NCI-H345 treated with DMSO at 0.1 percent for 48 hours (cell line): ENCODE data around the gene ZNF787.

Experiments
- DNase-seq: peaks from one replicate; lab custom pipeline; 2025; ENCODE audit not compliant: unreplicated experiment; lab: John Stamatoyannopoulos, UW

Gene ZNF787

DNA sequence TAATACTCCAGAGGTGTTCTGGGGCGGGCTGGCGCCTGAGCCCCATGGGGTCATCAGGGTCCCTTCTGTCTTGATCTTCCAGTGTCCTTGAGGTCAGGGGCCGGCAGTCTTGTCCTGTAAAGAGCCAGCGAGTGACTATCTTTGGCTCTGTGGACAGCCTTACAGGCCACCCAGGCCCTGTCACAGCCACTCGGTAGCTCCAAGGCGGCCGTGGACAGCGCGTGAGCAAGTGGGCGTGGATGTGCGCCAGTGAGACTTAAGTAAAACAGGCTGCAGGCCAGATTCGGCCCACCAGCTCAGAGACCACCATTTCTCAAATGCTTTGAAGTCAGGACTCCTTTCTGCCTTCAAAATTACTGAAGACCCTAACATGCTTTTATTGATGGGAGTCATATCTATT, 23.7 kb upstream of the ZNF787 start:
- DNase-seq: no peak

DNA sequence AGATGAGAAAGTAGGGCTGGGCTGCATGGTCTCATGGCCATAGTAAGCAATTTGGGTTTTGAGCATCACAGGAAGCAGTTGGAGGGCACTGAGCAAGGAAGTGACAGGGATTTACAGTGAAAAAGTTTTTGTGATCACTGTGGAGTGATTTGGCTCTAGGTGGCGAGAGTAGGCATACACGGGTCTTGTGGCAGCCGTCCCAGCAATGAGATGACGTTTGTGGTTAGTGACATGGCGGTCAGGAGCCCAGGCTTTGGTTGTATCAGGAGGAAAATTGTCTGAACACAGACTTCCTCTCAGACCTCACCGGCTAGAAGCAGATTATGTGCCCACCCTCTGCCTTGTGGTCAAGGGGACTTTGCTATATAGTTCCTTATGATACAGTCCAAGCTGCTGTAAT, 23.3 kb upstream of the ZNF787 start:
- no peak for DNase-seq

DNA sequence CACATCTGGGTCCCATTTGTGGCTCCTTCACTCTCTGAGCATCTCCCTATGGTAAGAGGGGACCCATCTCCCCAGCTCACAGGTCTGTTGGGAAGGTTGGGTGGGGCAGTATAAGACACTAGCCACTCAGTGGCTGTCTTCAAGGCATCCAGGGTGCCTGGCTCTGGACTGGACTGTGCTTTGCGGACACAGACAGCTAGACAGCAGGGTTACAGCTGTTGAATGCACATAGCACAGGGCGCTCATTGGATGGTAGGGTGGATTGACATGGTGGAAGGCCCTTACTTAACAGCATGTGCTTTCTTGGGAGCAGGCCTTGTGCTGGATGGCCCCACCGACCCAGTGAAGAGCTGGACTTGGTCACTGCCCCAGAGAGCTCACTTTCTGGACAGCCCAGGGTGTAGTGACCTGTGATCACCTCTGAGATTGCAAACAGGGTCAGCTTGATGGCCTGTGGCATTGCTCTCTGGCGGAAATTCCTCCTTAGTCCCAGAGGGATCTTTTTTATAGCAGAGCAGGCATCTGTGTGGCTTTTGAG, 21.9 kb upstream of the ZNF787 start:
- no peak for DNase-seq

DNA sequence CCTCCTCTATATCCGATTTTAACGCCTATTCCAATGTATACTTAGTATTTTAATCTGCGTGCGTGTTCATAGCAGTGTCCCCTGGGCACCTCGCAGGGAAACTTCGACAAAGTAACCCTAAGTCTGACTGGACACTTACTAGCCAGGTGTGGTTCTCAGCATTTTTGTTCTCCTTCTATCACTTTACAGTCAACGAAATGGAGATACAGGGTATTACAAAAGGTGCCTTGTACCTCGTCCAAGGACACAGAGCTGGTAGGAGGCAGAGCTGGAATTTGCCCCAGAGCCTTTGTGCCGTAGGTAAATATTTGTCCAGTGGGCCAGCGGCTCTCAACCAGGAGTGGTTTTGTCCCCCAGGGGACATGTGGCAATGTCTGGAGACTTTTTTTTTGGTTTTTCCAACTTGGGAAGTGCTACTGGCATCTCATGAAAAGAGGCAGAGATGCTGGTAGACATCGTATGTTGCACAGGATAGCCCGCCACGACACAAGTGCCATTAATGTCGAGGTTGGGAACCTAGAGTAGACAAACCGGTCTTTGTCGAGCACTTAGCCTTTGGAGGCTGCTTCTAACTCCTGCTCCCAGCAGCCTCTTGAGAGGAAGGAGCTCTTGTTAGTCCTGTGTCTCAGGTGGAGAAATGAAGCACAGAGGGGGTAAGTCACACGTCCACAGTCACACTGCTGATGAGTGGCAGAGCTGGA, 21.1 kb upstream of the ZNF787 start:
- no peak for DNase-seq

DNA sequence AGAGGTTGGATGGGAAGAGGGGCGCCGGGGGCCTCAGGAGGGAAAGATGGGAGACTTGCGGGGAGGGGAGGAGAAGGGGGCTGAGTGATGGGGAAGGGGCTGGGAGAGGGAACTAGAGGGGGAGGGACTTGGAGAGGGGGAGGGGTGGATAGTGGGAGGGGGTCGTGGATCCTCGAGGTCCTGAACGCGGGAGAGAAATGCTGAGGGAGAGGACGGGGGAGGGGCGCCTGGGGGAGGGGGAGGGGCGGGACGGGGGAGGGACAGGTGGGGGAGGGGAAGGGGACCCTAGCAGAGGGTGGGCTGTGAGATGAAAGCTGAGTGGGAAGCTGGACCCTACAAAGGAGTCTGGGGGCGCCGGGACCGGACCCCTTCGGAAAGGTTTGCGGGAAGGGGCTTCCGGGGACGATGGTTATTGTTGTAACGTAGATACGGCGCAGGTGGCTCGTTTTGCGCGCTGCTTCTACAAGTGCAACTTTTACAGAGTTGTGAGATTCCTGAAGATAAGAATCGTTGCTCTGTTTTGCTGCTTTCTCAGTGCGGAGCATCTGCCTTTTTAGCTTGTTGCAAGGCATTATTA, 20.4 kb upstream of the ZNF787 start:
- DNase-seq: no peak

DNA sequence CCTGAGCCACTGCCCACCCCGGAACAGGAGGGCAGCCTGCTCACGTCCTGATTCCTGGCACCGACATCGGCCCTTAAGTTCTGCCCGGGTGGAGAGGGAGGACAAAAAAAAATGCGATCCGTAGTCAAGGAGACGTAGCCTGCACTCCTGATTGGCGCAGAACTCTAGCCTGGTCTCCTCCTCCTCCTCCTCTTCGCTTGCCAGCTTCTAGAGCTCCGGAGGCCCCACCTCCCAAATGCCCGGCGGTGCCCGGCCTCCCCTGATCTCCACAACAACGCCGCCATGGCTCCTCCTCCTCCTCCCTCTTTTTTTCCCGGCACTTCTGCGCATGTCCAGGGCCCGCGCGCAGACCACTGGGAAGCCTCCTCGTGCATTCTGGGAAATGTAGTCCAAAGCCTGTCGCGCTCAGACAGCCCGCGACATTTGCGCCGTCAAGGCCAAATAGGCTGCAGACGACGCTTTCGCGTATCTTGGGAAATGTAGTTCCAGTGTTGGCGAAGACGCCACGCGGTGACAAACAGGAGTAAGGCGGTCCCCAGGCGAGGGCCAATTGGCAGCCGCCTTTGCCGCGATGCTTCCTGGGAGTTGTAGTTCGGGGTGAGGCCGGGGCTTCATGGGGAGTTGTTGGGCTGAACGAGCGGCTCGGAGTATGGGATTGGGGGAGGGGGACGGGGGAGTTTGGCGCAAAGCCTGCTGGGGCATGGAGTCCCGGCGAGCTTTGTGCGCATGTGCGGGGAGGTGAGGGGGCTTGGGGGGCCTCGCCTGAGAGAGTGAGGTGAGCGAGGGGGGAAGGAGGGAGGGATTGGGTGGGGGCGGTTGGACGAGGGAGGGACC, 19.7 kb upstream of the ZNF787 start, which contains the start of gene ZNF444:
TSS of gene ZNF444 (plus strand) at position 705 of the 834 bp plus-strand sequence. CDS start 5,625 bp downstream, outside the sequence.
- DNase-seq: peak; percentile 97

DNA sequence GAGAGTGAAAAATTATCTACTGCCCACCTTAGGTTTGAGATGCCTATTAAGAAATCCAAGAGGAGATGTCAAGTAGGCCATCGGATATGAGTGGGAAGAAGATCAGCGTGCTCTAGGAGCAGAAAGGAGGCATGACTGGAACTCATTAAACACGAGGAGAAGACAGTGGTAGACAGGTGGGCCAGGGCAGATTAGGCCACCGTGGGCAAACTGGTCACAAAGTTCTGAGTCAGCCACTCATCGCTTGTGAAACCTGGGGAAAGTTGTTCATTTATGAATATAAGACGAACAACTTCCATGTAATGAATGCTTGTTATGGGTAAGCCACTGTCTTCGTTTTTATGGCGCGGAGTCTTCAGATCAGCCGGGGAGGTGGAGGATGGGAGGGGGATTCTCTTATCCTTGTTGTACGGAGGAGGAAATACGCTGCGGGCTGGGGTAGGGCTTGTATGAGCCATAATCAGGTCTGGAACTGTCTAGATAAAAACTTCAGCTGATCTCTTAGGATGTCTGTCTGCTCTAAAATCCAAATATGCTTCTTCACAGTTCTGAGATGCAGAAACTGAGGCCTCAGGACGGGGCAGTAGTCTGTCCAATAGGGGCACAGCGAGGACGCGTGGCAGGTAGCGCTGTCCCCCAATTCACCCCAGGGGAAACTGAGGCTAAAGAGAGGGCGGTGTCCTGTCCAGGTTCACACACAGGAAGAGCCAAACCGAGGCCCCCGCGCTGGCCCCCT, 18.9 kb upstream of the ZNF787 start:
- no peak for DNase-seq

DNA sequence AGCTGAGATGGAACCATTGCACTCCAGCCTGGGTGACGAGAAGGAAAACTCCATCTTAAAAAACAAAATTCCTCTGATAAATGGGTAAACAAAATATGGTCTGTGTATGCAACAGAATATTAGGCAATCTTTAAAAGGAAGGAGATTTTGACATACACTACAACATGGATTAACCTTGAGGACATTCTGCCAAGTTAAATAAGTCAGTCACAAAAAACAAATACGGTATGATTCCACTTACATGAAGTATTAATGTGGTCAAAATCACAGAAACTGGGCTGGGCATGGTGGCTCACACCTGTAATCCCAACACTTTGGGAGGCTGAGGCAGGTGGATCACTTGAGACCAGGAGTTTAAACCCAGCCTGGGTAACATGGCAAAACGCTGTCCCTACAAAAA, 17.0 kb upstream of the ZNF787 start:
- no peak for DNase-seq

DNA sequence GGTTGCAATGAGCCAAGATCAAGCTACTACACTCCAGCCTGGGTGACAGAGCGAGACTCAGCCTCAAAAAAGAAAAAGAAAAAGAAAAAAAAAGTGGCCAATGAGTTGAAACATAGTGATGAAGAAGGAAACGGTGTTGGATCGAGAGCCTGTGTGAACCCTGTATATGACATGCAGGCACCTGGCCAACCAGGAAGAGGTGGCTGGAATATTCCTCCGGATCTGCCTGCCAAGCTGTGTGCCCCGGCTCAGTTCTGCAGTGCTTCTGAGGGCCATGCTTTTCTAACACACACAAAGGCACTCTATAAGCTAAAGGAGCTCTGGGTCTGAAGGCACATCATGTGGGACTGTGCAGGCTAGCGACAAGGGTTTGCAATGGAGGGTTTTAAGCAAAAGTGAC, 16.3 kb upstream of the ZNF787 start:
- no peak for DNase-seq

DNA sequence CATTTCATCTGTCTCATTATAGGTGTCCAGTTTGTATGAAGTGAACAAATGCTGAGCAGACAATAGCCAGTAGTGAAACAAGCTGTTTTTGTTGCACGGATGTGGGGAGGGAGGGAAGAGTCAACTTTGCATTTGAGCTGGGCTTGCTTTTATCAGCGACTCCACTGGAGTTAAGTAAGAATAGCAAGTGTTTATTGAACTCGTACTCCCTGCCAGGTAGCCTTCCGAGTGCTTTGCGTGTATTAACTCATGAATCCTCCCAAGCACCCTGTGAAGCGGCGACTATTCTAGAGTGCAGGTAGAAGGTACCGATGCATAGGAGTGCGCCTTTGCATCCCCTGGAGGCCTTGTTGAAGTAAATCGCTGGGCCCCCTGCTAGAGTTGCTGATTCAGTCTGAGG, 15.3 kb upstream of the ZNF787 start:
- DNase-seq: no peak

DNA sequence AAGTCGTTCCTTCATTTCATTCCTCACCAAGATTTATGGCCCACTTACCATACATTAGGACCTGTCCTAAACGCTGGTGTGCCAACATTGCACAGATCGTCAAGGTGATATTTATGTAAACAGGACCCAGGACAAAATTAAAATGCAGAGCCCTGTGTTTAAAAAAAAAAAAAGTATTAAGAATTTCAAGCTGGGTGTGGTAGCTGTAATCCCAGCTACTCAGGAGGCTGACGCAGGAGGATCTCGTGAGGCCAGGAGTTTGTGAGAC, 13.5 kb upstream of the ZNF787 start:
- DNase-seq: no peak

DNA sequence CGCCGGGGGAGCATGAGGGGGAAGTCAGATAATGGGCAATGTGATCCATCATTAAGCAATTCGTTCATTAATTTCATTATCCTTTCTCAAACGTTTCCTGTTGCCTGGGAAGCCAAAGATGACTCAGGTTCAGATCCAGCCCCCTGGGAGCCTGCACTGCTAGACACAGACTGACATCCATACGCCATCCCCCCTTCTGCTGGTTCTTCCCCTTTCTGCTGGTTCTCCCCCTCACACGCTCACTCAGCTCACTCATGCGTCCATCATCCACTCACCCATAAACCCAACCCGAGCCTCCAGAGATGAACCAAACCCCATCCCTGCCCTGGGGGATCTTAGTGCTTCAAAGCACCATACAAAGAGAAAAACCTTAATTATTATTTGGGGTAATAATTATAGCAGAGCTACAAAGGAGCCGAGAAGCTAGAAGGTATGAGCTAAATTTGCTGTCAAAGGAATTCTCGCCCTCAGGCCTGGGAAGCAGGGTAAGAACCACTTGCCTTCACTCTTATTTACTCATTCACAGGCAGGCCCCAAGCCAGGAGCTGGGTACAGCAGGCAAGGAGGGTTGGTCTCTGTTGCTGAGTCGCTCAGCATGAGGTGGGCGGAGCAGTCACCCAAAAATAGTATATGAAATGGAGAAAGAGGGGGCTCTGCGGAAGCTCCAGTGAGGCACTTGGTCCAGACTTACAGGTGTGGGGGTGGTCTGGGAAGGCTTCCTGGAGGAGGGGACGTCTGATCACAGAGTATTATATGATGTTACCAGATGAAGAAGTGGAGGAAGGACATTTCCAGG, 13.0 kb upstream of the ZNF787 start:
- DNase-seq: no peak

DNA sequence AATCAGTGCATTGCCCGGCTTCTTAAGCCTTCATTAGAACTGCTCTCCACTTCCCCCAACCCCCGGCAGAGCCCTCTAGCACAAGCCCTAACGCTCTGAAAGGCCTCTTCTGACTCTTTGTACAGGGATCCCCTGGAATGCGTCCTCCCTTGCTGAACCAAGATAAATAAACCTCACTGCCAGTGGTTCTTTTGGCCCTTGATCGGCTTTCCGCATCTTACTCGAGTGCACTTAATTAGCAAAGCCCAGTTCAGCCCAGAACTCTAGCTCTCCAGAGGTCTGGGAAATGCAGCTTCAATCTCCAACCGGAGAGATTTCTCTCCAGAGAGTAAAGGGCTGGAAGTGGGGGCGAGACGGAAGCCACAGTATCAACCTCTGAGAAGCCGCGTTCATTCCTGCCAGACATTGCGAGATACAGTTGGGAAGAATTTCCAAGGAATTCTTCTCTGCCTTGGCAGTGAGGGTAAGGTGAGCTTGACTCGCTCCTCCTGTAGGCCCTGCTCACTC, 11.3 kb upstream of the ZNF787 start:
- DNase-seq: no peak

DNA sequence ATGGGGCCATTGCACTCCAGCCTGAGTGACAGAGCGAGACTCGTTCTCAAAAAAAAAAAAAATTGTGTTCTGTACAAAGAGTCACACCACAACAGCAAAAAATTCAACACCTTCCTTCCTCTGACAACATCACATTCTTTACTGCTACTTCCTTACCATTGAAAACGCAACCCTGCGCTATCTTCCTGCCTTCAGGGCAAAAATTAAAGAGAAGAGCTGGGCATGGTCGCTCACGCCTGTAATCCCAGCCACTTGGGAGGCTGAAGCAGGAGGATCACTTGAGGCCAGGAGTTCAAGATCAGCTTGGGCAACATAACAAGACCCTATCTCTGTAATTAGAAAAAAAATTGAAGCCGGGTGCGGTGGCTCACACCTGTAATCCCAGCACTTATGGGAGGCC, 10.6 kb upstream of the ZNF787 start:
- no peak for DNase-seq

DNA sequence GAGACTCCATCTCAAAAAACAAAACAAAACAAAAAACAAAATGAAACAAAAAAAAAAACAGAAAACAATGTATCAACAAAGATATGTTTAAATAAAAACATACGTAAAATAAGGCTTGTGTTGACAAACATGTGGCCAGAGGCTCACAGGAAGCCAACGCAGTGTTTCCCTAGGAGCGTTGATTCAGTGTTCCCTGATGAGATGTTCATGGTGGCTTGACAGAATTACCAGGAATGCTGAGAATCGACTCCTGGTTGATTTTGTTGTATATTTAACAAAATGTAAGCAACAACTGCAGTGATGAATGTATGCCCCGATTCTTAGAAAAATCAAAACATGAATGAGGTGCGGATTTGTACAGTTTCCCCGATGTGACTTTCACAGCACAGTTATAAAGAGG, 8.9 kb upstream of the ZNF787 start:
- no peak for DNase-seq

DNA sequence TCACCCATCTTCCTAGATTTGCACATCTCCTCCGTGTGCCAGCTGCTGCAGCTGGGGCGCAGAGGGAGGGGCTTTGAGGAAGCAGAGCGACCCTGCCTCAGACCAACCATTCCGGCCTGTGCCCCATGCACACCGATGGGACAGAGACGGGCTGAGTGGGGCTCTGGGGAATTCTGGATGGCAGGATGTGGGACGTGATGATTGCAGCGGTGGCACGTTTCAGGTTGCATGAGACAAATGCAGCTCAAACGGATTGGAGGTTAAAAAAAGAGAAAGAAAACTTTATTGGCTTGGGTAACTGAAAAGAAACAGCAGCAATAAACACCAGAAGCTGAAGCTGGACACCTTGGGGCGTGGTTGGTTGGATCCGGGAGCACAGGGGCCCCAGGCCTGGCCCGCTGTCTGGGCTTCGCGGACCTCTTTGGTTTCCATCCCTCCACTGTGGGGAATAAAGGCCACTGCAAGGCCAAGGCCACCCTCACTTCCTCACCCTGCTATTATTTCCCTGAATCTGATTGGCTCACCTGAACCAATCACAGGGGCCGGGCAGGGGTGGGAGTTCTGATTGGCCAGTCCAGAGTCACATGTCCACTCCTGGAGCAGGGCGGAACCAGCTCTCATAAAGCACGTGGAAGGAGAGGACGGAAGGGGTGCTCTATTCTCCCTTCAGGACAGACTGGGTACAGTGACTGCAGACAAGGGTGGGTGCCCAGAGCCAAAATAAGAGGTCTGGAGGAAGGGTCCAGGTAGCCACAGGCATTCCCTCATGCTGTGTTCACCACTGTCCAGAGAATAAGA, 6.1 kb upstream of the ZNF787 start:
- DNase-seq: no peak

DNA sequence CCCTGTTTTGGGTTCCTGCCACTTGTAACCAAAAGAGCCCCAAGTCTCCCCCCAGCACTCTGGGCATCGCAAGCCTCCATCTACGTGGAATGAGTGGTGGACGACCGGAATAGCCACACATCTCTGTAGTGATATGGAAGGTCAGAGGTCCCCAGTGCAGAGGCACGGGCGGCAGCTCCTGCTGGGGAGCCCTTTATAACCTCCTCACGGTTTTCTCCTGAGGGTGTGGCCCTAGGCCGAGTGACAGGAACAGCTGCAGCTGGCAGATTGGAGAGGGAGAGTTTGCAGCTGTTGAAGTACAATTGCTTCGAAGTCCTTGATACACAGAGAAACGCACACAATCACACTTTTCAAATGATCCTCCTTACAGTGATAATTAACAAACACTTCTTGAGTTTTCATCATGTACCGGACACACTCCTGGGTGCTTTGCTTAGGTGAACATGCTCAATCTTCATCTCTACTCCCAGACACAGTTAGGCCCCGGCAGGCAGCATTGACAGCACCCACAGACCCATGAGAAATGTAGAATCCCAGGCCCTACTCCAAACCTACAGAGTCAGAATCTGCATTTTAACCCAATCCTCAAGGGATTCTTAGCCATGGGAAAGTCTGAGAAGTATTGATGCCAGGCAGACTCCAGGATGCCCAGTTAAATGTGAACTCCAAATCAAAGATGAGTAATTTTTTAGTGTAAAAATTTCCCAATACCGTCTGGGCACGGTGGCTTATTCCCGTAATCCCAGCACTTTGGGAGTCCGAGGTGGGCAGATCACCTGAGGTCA, 4.9 kb upstream of the ZNF787 start:
- DNase-seq: no peak

DNA sequence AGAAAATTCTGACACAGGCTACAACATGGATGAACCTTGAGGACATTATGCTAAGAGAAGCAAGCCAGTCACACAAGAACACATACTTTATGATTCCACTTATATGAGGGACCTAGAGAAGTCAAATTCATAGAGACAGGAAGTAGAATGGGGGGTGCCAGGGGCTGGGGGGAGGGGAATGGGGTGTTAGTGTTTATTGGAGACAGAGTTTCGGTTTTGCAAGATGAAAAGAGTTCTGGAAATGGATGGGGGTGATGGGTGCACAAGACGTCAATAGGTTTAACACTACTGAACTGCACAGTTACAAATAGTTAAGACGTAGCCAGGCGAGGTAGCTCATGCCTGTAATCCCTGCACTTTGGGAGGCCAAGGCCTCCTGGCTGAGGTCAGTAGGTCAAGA, 3.5 kb upstream of the ZNF787 start:
- DNase-seq: no peak
